GM18498 (cell line): Measurements from ENCODE around the gene ZDHHC11B.
"Not testable (repeated sequence)": the region's sequence is repeated elsewhere in the genome, so short reads cannot be mapped to it uniquely, and the experiment has no call there.

Source experiments
- ATAC-seq: cut with Tn5 transposase; IDR thresholded peaks from one replicate; pipeline ENCODE4 v1.9.1; 2021; ENCODE audit warnings: mild to moderate bottlenecking, moderate library complexity; ENCODE audit not compliant: unreplicated experiment

Gene ZDHHC11B

DNA sequence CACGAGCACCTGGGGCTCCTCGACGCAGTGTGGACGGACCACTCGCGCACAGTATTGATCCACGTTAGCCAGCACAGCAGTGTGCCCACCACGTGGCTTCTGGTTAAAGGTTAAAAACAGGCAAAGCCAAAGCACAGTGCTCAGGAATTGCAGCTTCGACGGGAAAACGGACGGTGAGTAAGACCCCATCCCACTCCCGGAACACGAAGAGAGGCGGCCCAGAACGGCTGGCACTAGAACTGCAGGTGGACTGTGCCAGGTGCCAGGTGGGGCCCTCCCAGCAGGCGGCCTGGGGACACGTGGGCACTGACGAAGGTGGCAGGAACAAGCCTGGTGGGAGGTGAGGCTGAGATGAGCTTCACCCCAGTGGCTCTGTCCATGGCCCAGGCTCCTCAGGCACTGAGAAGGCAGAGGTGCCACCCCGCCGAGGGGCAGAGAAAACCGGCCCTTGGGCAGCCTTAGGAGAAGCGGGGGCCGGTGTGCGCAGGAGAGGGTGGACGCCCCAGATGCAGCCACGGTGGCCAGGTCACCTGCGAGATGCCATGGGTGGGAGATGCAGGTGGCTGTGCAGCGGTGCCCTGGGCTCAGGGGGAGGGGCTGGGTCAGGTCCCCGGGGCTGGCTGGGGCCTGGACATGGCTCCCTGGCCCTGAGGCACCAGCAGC is 96.0 kb downstream of the ZDHHC11B start:
- ATAC-seq = not testable (repeated sequence)

DNA sequence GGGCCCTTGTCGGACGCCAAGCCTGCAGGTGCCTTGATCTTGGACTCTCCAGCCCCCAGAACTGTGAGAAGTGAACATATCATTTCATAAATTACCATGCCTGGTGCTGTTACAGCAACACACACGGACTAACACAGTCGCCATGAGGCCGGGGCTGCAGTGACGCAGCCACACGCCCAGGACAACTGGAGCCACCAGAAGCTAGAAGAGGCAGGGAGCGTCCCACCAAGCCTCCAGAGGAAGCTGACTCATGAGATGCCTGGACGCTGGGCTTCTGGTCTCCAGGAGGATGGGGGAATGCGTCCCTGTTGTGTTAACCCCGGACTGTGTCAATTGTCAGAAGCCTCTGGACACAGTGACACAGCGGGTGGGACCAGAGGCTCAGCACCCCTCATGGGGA is 97.6 kb downstream of the ZDHHC11B start:
- ATAC-seq = not testable (repeated sequence)

DNA sequence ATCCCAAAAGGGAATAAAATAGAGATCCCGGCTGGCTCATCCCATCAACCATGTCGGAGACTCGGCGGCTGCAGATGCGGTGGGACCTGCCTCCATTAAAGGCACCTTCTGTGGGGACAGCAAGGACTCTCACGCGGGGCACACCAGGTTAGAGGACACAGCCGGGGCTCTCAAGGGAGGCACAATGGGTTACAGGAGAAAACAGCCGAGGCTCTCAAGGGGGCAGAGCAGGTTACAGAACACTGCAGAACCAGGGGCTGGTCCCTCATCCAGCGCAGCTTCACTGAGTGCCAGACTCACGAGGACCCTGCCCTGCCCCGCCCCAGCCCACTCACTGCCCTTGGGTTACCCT is 98.4 kb downstream of the ZDHHC11B start:
- not testable (repeated sequence) for ATAC-seq

DNA sequence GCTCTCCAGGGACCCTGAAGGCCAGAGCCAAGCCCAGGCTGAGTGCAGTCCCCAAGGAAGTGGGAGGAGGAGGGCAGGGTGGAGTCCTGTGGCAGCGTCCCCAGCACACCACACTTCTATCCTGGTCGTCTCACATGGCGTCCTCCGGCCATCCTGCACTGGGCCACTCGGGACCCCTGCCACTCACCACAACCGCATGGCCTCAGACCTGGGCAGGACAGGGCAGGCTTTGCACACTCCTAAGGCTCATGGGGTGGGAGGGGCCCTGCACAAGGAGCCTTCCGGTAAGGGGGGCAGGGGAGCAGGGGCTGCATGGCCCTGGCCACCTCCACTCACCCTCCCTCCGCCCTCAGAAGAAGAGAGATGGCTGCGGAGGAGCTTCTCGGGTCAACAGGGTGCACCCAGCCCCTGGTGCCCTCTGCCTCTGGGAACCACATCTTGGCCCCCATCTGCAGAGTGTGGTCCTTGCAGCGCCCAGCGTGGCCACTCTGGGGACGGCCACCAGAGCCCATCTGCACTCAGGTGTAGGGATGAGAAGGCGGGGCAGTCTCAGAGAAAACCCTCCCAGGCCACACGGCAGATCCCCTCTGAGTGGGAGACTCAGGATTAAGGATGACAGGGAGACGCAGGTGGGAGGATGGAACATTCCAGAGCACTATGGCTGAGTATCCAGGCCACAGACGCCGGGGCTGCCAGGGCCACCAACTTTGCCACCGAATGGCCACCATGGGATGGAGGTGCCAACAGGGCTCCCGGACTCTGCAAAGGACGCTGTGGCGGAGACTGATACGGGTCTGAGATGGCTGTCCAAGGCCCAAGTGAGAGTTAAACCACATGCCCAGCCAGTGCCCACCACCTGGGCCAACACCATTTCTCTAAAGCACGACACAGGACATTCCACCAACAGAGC is 99.0 kb downstream of the ZDHHC11B start:
- no peak for ATAC-seq

DNA sequence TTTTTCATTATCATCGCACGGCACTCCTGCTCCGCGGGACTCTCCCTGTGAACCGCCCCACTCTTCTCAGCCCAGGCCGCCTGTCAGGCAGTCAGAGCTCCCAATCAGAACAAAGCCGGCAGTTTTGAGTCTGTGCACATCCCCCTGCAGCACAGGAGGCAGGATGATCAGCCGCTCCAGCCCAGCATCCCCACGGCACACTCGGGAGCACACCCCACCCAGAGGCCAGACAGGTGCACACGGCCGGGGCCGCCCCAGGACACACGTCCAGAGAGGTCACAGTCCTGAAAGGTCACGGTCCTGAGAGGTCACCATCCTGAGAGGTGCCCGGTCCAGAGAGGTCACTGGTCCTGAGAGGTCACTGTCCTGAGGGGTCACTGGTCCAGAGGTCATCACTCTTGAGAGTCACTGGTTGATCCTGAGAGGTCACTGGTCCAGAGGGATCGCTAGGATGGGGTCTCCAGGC is 99.7 kb downstream of the ZDHHC11B start:
- no peak for ATAC-seq

DNA sequence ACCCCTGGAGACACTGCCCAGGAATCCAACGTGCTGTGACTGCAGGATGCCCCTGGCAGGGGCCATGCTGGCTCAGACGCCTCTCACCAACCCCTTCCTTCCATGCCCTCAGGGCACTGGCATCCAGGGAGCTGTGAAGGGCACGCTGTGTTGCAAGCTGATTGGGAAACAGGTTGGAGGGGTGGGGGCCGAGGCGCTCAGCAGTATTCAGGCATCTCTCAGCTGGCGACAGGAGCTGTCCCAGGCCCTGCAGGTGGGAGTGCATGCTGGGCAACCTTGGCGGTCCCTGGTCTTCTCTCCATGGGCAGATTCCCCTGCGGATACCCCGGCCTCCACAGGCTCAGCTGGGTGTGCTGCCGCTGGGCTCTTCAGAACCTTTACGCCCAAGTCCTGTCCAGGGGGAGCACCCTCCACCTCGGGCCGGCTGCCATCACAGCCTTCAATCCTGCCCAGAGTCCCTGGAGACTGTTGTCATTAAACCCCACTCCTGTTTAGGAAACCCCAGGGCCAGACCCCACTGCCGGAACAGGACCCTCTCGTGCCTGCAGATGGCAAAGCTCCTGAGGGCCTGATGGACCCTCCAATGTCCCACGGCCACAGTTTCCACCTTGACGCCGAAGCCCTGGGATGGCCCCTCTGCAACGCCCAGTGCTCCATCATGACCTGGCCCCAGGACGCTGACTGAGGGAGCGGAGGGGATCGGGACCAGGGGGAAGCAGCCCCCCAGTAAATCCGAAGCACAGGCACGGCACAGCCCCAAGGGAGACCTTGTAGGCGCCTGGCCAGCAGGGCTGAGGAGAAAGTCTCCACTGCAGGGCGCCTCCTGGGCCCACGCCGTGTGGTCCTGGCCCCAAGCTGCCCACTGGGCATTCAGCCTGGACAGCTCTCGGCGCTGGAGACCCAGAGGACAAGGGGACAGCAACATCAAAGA is 100.7 kb downstream of the ZDHHC11B start:
- no peak for ATAC-seq

DNA sequence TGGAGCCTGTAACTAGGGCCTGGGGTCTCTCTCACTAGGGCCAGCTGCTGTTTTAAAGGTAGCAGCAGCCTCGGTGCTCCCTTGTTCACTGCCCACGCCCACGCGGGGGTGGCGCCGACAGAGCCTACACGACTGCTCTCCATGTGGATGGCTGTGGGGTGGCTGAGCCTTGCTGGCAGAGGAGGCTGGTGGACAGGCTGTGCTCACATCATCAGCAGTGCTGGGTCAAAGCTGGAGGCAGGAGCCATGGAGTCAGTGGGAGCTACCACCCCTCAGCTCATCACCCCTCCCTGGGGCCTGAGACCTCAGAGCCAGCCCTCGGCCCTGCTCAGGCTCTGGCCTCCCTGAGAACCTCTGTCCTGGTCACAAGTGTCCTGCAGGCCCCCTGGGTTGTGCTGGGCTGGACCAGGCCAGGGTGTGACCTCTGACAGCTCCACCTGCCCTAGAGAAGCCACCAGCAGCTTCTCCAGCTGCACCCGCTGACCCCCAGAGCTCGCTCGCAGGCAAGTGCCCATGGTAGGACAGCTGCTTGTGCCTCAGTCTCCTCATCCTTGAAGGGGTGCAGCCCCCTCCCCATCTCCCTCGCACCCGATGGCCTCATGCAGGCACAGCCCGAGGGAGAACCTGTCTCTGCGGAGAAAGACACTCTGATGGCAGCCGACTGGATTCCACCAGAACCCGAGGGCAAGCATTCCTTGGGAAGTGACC is 101.7 kb downstream of the ZDHHC11B start:
- ATAC-seq = not testable (repeated sequence)

DNA sequence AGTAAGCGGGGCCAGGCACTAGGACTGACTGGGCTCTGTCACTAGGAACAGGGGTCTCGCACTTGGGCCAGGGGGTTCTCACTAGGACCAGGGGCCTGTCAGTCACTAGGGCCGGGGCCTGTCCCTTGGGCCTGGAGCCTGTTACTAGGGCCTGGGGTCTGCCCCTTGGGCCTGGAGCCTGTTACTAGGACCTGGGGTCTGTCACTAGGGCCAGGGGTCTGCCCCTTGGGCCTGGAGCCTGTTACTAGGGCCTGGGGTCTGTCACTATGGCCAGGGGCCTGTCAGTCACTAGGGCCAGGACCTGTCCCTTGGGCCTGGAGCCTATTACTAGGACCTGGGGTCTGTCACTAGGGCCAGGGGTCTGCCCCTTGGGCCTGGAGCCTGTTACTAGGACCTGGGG is 102.3 kb downstream of the ZDHHC11B start:
- ATAC-seq = not testable (repeated sequence)

DNA sequence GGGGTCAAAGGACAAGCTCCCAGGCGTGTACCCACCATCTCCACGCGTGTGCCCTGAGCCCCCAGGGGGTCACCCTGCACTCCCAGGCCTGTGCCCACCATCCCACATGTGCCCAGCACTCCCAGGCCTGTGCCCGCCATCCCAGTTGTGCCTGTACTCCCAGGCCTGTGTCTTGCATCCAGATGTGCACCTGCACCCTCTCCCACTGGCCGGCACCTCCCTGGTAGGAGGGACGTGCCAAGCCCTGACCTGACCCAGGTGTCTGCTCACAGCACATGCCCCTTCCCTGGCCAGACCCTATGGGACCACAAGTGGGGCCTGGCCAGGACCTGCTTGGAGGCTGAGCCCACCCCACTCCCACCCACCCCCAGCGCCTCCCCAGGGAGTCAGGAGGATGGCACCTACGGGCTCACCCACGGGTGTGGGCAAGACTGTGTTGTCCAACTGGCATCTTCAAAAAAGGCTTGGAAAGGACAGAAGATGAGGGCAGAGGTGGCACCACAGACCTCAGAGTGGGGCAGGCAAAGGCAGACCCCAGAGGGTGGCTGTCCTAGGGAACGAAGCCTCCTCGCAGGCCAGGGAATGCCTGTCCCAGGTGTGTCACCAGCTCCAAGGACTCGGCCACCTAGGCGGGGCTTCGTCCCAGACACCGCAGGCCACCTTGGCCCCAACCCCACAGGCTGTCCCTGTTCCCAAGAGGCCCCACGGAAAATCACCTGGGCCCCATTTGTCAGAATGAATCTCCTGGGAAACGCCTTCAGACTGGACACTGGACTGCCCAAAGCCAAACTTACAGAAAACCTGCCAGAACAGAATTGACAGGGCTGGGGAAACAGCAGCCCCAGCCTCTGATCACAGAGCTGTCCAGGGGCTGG is 103.0 kb downstream of the ZDHHC11B start:
- ATAC-seq = not testable (repeated sequence)

DNA sequence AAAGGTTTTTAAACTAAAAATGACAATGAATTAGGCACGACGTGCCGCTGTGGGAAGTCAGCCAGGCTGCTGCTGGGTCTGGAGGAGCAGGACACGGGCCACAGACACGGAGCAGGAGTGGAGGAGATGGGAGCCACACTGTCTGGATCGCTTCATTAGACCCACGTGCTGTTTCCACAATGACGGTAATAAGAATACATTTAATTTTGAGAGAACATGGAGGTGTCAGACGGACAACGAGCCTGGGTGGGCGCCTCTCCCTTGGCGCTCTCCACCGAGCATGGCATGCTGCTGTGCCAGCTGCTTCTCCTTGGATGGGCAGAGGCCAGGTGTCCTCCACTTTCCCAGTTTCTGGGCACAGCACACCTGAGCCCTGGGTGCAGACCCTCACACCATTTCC is 103.7 kb downstream of the ZDHHC11B start:
- not testable (repeated sequence) for ATAC-seq

DNA sequence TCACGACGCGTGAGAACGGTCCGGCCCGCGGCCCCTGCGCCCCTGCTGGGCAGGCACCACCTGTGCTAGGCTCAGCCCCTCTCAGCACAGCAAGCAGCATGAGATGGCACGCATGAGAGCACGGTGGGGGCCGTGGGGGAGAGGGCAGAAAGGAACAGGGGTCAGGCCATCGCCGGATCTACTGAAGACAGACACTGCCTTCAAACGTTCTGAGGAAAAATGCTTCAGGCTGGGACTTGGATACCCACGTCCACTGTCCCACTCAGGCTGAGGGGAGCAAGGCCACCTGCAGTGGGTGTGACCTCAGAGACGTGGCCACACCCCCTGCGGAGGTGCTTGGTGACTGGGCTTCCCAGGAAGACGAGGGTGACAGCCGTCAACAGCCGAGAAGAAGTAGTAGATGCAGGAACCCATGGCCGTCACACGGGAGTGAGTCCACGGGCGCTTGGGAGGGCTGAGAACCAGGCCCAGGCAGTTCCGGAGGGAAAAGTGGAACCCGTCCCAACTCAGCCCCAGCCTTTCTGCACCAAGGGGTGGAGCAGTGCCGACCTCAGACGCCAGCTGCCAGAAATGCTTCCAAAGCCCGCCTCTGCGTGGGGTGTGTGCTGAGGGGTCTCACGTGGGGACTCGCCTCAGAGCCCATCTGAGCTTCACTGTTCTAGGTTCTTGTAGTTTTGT is 104.3 kb downstream of the ZDHHC11B start:
- ATAC-seq = not testable (repeated sequence)

DNA sequence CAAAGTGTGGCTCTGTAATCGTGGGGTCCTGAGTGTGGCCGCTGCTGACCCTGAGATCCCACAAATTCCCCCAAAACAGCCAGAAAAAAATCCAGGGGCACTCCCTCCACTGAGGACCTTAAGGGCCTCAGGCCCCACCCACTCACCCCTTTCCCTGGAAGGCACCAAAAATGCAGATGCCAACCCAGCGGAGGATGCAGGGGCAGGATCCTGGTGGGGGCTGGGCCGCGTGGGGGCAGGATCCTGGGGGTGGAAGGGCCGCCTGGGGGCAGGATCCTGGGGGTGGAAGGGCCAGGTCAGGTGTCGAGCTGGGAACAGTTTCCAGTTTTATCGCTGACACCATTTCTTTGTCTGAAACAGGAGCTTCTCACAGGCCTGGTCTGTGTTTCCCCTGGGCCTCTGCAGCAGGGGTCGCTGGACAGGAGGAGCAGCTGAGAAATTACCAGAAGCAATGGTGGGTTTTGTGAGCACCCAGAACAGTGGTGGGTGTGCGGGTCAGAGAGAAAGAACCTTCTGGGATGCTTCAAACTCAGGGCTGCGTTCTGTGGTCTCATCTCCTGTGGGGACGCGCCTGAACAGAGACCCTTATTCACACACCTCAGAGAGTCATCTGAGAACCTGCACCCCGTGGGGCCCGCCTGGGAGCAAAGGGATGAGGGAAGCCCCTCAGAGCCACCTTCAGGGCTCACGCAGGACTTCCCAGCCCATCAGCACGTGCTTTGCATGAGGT is 105.2 kb downstream of the ZDHHC11B start:
- not testable (repeated sequence) for ATAC-seq

DNA sequence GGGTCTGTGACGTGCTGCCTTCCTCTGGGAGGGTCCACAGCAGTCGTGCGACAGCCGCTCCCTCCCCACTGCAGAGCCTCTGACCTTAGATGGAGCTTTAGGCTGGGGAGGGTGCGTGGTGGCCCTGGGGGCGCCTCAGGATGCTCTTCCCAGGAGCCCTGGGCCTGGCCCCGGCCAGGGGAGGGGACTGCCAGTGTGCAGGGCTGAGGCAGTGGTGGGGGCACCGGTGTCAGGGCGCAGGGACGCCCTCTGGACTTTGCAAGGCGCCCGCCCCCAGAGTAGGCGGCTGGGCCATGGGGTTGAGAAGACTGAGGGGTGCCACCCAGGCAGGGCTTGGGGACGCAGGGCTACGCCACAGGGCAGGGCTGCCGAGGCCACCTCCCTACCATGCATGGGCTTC is 106.0 kb downstream of the ZDHHC11B start:
- not testable (repeated sequence) for ATAC-seq

DNA sequence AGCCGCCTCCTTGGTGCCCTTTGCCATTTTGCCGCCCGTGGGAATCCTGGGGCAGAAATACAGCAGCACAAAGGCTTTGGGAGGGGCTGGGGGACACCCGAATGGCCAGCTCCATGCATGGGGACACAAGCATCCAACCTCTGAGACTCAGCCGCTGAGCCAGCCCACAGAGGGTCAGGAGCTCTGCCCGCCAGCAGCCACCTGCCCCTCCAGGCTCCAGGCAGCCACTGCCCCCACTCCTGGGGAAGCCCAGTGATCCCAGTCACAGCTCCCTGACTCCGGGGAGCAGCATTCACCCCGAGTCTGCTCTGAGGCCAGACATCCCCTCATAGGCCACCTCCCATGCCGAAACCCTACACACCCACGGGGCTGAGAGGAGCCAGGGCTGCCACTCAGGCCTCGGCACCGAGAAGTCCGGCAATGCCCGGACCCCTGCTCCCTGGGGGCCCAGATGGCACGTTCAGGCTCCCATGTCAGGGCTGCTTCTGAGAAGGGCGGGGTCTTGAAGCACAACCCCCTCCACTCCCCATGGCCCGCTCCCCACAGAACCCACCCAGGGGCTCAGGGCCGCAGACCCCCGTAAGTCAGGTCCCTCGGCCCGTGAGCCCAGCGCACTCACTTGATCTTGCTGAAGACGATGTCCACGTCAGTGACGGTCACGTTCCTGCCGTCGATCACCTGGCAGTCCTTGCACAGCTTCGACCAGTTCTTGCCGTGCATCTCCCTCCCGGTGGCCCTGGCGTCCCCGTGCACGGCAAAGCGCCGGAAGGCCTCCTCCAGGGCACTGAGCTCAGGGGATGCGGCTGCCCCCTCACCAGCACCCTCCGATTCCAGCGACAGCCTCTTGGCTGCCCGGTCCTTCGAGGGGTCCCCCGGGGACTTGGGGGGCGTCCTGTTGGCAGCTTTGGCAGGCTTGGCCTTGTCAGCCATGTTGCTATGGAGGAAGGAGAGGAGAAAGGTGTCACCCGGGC is 107.1 kb downstream of the ZDHHC11B start:
- no peak for ATAC-seq

DNA sequence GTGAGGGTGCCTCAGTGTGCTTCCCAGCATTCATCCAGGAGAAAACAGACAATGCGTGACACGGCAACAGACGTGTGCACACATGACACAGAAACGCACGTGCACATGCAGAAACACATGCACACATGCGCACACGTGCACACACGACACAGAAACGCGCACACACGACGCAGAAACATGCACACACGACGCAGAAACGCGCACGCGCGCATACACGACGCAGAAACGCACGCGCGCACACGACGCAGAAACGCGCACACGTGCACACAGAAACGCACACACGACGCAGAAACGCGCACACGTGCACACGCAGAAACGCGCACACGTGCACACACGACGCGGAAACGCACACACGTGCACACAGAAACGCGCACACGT is 107.8 kb downstream of the ZDHHC11B start:
- ATAC-seq = no peak

DNA sequence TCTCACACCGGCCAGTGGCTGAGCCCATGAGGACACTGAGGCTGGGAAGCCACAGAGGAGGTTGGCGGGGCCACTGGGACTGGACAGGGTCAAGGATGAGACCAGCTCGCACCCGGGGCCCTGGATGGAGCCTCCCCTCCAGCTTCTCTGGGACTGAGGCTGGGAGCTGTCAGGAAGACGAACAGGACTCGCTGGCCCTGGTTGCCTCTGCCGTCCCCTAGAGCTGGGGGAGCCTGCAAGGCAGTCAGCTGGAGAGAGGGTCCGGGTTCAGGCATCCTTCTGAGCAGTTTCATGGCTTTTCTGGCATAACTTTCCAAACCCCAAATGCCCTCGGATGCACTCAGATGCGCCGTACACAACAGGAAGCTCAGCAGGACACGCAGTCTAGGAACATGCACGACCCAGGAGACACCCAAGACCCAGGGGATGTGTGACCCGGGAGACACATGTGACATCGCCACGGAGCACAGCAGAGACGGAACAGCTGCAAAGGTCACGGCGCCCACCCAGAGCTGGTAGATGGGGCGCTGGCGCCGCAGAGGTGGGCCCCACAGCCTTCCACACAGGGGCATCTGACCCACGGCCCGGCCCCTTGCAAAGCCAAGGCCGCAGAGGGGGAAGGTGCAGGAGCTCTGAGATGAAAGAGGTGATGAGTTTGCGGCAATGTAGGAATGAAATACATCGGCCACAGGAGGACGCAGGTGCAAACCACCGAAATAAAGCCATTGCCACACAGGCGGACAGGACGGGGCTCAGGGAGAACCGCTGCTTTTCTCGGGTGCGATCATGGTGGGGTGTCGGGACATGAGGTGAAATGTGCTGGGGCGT is 108.4 kb downstream of the ZDHHC11B start:
- no peak for ATAC-seq
